HG03135 (cell line): ENCODE results near the gene SERPINF2.
"Not testable (repeated sequence)": the region's sequence is repeated elsewhere in the genome, so short reads cannot be mapped to it uniquely, and the experiment has no call there.

Source experiments
- ATAC-seq: cut with Tn5 transposase; IDR thresholded peaks from one replicate; pipeline ENCODE4 v1.9.1; 2021; ENCODE audit warnings: mild to moderate bottlenecking, moderate library complexity; ENCODE audit not compliant: unreplicated experiment

SERPINF2 gene

DNA sequence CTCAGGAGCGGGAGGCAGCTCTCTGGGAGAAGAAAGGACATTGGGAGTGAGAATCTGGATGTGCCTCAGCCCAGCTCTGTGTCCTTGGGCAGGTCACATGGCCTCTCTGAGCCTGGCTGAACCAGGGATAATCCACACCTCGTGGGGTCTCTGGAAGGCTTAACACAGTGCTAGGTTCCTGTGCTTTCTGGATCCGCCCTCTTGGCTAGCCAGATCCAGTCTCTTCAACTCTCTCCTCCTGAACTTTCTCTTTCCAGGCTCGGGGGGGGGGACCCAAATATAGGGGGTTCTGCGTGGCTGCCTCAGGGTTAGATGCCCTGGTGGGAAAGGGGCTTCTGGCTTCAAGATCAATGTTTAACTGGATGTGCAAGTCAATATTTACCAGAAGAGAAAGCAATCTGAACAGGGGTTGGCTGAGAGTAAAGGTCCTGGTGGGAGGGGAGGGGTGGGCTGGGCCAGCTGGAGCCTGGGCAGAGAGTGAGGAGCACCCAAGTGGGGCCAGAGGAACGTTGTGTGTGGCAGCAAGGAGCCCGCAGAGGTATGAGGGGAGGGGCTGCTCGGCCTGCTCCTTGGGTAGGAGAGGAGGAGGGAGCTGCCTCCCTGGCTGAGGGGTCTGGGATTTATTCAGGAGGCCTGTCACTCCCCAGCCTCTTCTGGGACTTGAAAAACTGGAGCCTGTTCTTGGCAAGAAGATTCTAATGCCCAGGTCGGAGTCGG lies at the start of gene SERPINF2:
Gene SERPINF2, plus strand, starts transcription at position 501 of the 717 bp plus-strand sequence. CDS start 2,125 bp downstream, outside the sequence.
- ATAC-seq: no peak

DNA sequence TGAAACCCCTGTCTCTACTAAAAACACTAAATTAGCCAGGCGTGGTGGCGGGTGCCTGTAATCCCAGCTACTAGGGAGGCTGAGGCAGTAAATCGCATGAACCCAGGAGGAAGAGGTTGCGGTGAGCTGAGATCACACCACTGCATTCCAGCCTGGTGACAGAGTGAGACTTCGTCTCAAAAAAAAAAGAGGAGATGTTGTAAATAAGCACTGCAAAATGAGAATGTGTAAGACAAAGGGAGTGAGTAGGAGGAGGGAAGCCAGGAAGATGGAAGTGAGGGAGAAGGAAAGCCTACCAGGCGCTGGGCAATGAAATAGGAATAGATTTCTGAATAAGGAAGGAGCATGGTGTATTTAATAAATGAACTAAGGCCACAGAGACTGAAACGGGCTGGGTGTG lies 49.3 kb upstream of the SERPINF2 start:
- ATAC-seq: no peak

- ATAC-seq: no peak
These were observed 47.3 kb upstream of the SERPINF2 start for GRCh38 chr17:1695365-1695764.

GRCh38 chr17:1697681-1698080 lies 45.0 kb upstream of the SERPINF2 start:
- no peak for ATAC-seq

DNA sequence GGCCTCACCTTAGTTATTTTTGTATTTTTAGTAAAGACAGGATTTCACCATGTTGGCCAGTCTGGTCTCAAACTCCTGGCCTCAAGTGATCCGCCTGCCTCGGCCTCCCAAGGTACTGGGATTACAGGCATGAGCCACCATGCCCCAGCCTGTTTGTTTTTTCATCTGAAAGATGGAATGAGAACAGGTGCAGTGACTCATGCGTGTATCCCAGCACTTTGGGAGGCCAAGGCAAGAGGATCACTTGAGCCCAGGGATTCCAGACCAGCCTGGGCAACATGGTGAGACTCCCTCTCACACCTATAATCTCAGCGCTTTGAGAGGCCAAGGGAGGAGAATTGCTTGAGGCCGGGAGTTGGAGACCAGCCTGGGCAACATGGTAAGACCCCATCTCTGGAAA lies 42.8 kb upstream of the SERPINF2 start:
- not testable (repeated sequence) for ATAC-seq

DNA sequence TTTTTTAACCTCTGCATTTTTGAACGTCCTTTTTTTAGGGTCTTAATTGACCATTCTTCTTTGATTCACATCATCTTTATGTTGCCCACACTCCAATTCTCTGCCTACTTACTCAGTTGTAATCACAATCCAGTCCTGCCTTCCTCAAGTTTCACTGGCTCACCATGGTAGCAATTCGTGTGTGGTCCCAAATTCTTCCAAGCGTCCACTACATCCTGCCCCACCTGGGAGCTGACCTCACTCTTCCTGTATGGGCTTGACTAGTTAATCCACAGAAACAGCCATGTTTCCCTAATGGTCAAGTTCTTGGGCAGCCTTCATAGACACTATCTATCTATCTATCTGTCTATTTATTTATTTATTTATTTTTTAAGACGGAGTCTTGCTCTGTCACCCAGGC lies 39.6 kb upstream of the SERPINF2 start:
- no peak for ATAC-seq

GRCh38 chr17:1705004-1705403 lies 37.7 kb upstream of the SERPINF2 start:
- no peak for ATAC-seq

GRCh38 chr17:1707107-1707506 lies 35.6 kb upstream of the SERPINF2 start:
- ATAC-seq: no peak

GRCh38 chr17:1708791-1709346 lies 33.8 kb upstream of the SERPINF2 start:
- not testable (repeated sequence) for ATAC-seq

DNA sequence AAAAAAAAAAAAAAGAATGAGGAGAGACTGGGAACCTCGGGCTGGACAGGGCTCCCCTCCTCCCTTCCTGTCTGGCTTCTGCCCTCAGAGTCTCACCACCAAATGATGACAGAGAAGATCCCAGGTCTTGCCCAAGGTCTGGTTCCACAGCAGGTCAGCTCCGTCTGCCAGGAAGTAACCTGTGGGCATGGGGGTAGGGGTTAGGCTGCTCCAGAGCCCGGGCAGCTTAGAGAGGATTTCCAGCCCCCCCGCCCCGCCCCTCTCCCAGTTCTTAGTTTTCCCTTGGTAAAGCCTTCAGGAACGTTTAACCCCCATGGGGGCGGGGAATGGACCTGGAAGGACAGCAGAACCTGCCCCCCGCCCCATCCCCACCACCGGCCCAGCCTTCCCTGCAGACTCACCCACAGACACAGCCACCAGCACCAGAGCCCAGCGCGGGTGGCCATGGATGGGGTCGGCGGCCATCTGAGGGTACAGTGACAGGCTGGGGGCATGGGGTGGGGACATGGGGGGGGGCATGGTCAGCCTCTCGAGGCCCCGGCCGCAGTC lies 33.2 kb upstream of the SERPINF2 start:
- no peak for ATAC-seq

- ATAC-seq: no peak
These were observed 32.5 kb upstream of the SERPINF2 start, which contains the start of gene TLCD2 for GRCh38 chr17:1709971-1710806. TLCD2 (minus strand) TSS chr17:1710377; CDS start chr17:1710242, 135 bp downstream.

GRCh38 chr17:1710807-1711553 lies 31.7 kb upstream of the SERPINF2 start:
- no peak for ATAC-seq

DNA sequence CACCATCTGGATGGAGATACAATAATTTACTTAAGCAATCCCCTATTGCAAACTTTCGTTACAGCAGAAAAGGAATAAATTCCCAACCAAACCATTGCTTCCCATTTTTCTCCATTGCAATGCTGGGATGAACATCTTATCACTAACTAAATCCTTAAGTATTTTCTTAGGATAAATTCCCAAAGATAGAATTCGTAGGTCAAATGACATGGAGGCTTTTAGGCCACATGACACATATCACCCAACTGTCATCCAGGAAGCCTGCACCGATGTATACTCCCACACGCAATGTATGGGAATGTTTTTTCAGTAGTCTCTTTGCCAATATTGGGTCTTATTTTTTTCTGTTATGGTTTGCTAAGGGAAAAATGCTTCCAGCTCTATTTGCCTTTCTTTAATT lies 30.9 kb upstream of the SERPINF2 start:
- ATAC-seq: no peak

GRCh38 chr17:1712271-1712670 lies 30.4 kb upstream of the SERPINF2 start:
- no peak for ATAC-seq

DNA sequence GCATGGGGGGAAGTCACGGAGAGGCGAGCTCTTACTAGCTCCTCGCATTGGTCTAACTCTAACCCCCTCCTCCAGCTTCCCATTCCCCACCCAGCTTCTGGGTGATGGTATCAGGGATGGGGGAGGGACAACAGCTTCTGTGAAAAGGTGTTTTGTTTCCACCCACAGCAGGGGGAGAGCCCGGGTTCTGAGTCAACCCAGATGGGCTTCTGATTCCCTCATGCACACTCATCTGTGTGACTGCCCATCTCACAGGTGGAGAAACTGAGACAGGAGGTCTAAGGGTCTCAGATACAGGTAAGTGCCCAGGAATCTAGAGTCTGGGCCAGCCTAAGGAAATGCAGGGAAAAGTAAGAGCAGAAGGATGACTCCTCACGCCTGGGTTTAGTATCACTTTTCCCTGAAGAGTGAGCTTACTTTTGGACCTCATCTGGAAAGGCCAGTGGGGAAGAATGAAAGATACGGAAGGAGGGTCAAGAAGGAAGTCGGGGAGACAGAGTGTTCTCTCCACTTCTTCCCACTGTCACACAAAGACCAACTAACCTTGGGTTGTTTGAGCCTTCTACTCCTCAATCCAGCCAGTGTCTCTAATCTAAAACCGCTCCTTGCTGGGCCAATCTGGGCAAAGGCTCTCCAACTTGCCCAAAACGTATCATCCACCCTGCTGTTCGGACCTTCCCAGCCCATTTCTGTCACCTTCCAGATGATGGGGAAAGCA lies 29.4 kb upstream of the SERPINF2 start:
- ATAC-seq: no peak

DNA sequence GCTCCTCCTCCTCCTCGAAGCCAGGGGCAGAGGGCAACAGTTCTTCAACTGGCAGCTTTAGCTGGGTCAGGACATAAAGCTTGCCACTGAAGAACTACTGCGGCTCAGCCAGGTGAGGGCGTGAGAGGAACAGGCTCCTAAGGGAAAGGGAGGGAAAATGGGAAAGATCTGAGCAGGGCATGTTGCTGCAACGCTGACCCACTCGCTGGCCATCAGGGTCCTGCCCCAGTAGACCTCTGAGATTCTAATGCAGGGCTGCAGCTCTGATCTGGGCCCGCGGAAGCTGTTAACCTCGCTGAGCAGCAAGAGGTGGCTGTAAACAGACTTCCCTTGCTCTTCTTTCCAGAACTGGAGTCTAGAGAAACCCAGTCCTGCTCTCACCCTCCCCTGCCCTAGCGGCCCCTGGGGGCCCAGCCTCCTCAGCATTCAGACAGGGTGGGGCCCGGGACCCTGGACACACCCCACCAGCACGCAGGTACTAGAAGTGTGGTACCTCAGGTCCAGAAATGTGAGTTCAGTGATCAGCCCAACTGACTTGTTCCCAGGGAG lies 28.7 kb upstream of the SERPINF2 start:
- ATAC-seq: no peak

DNA sequence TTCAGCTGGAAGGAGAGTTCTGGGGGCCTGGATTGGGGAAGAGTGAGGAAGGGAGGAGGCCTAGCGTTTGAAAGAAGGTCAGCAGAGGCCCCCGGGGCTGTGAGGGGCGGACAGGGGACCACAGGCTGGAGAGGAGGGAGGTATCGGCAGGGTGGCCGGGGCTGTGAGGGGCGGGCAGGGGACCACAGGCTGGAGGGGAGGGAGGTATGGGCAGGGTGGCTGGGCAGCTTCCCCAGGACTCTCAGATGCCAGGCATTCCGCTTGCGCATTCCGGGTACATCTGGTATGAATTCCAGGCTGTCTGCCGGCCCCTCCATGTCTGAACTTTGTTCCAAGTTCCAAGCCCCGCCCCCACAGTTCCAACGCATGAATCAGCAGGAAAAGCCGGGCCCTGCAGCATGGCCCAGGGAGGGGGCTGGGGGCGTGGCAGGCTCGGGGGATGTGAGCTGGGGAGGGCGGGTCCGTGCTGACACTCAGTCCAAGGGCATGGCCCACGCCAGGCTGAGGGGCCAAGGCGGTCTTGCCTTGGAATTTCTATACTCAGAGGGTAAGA lies 28.2 kb upstream of the SERPINF2 start:
- no peak for ATAC-seq

DNA sequence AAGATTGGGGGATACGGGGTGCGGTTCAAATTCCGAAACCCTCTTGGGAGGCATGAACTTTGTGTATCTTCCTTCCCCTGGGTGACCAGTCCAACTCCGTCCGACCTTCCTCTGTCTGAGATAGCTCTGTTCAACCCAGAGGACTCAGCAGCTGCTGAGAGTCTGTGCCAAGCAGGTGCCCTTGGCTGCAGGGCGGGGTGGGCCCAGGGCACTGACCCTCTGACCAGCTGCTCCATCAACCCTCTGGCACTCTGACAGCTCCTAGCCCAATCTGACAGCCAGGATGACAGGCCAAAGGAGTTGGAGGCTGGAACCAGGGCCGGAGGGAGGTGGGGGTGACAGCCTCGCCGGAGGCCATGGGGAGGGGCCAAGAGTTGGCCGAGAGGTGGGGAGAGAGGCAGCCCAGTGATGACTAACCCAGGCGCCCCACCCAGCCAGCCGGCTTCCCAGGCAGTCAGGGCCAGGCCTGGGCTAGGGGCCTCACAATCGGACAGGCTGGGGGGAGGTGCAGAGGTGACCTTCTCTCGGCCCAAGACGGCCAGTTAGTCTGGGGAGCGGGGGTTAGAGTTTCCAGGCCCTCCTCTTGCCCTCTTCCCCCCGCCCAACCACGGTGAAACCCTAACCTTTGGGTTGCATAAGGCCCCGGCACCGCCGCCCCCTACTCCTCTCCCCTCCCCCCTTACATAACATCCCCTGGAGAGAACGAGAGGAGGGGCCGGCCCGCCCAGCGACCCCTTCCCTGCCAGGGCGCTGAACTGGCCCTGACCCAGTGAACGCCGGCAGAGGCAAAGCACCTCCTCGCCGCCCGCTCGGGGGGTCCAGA lies 27.5 kb upstream of the SERPINF2 start:
- no peak for ATAC-seq

- ATAC-seq: no peak
These were observed 26.9 kb upstream of the SERPINF2 start for GRCh38 chr17:1715803-1716075.
